ENCODE data around the gene CNTN4.
"Not testable (repeated sequence)": the region's sequence is repeated elsewhere in the genome, so short reads cannot be mapped to it uniquely, and the experiment has no call there.

Gene CNTN4

DNA sequence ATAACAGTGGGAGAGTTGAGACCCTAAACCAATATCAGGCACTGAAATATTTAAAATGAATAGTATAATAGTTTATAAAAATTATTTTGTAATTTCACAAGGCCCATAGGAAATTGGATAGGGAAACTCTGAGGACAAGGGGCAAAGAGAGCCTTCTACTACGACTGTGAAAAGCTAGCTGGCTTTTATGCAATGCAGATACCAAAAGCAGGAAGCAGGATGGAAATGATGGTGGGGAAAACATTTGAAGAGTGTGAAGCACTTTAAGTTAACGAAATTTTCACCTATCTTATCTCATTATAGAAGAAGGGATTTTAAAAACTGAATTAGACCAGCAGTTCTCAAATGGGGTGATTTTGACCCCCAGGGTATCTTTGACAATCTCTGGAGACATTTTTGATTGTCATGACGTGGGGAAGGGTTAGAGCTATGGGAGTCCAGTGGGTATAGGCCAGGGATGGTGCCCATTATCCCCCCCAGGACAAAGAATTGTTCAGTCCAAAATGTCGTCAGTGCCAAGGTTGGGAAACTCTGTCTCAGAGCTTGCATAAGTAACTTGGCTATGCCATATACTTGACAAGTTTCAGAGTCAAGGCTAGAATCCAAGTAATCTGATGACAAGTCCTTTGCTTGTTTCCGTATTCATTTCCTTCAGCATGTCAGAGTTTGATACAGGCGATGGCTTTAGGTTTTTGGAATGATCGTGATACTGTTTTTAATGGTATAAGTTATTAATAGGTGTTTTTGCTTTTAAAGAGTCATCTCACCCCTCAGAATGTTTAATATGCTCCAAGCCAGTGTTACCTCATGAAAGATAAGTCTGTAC, 885.6 kb downstream of the CNTN4 start:
- H3K36me3 ChIP-seq = no peaks in the 10 kb centered on the region
- TF ChIP-seq, protein P1, sequence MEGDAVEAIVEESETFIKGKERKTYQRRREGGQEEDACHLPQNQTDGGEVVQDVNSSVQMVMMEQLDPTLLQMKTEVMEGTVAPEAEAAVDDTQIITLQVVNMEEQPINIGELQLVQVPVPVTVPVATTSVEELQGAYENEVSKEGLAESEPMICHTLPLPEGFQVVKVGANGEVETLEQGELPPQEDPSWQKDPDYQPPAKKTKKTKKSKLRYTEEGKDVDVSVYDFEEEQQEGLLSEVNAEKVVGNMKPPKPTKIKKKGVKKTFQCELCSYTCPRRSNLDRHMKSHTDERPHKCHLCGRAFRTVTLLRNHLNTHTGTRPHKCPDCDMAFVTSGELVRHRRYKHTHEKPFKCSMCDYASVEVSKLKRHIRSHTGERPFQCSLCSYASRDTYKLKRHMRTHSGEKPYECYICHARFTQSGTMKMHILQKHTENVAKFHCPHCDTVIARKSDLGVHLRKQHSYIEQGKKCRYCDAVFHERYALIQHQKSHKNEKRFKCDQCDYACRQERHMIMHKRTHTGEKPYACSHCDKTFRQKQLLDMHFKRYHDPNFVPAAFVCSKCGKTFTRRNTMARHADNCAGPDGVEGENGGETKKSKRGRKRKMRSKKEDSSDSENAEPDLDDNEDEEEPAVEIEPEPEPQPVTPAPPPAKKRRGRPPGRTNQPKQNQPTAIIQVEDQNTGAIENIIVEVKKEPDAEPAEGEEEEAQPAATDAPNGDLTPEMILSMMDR (IDR thresholded peaks at IDR 0.05; ENCODE audit: low read depth, low read length) = no peak

DNA sequence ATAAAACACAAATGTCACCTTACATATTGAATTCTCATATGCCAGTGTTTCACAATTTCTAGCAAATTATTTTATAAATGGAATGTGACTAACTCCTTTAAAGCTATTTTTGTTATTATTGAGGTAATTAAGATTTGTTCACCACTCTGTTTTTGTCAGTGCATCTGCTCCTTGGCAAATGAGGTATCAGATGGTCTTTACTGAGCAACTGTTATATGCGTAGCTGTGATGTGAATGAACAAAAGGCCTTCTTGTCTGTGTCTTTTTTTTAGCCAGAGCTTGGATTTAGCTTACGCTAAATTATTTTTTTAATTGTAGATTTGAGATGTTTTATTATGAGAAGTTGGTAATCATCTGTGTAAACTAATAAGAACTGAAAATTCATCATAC, 886.2 kb downstream of the CNTN4 start:
- DNase-seq = no peak
- TF ChIP-seq, protein P1 (IDR thresholded peaks at IDR 0.05; ENCODE audit: low read depth, low read length) = no peak

More for the DNA sequence above, 885.6 kb downstream of the CNTN4 start:
- Histone ChIP-seq H3K9me3 (ENCODE audit: severe bottlenecking) (no peaks in the 10 kb centered on the region), H3K4me3 (ENCODE audit: low read depth, low read length) (no peak overlapping the region), H3K27ac (no peak overlapping the region), H3K27me3 (ENCODE audit: insufficient read depth, low read depth, severe bottlenecking) (no peaks in the 10 kb centered on the region)
- no peak for DNase-seq

DNA sequence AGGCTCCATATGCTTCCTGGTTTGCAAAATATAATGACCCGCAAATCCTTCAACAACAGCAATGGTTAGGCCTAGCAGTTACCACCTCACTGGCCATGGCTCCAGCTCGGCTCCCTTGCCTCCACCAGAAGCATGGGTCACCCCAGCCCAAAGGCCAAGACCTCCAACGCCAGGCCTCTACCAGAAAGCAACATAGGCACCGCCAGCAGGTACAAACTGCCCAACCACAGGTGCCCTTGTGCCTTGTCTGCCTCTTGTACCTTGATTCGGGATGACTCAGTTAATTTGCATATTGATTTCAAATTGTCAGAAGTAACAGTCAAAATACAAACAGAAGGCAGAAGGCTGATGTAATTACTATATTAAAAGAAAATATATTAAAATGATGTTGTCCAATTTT, 886.8 kb downstream of the CNTN4 start:
- Histone ChIP-seq H3K4me3 (ENCODE audit: low read depth, low read length) (no peak overlapping the region), H3K36me3 (no peaks in the 10 kb centered on the region), H3K27ac (no peak overlapping the region), H3K27me3 (ENCODE audit: insufficient read depth, low read depth, severe bottlenecking) (no peaks in the 10 kb centered on the region), H3K9me3 (ENCODE audit: severe bottlenecking) (no peaks in the 10 kb centered on the region)
- TF ChIP-seq, protein P1 (IDR thresholded peaks at IDR 0.05; ENCODE audit: low read depth, low read length) = no peak
- no peak for DNase-seq

More for the DNA sequence above, 886.2 kb downstream of the CNTN4 start:
- H3K4me3 ChIP-seq (ENCODE audit: low read depth, low read length) = no peak overlapping the region
- no peak overlapping the region for H3K27ac ChIP-seq
- no peaks in the 10 kb centered on the region for H3K9me3 ChIP-seq (ENCODE audit: severe bottlenecking)
- no peaks in the 10 kb centered on the region for H3K36me3 ChIP-seq
- no peaks in the 10 kb centered on the region for H3K27me3 ChIP-seq (ENCODE audit: insufficient read depth, low read depth, severe bottlenecking)

DNA sequence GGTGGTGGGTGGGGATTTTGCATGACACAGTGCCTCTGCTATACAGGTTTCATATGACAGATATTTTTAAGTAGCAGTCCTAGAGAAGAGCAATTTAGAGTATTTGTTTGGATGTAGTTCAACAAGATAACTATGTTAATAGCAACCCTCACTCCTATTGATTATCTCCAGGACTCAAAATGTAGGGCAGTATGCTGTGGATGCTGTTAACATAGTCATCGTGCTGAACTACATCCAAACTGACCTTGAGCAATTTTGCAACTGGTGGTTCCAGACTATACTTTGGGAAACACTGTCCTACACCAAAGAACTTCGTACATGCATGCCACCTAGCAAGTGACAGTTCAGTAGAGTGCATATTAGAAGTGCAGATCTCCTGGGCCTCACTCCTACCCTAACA, 893.9 kb downstream of the CNTN4 start:
- no peak overlapping the region for H3K4me3 ChIP-seq (ENCODE audit: low read depth, low read length)
- H3K27ac ChIP-seq = no peak overlapping the region
- no peak for DNase-seq
- TF ChIP-seq, protein P1 (IDR thresholded peaks at IDR 0.05; ENCODE audit: low read depth, low read length) = no peak
- H3K36me3 ChIP-seq = no peaks in the 10 kb centered on the region
- no peaks in the 10 kb centered on the region for H3K27me3 ChIP-seq (ENCODE audit: insufficient read depth, low read depth, severe bottlenecking)
- H3K9me3 ChIP-seq (ENCODE audit: severe bottlenecking) = no peaks in the 10 kb centered on the region

DNA sequence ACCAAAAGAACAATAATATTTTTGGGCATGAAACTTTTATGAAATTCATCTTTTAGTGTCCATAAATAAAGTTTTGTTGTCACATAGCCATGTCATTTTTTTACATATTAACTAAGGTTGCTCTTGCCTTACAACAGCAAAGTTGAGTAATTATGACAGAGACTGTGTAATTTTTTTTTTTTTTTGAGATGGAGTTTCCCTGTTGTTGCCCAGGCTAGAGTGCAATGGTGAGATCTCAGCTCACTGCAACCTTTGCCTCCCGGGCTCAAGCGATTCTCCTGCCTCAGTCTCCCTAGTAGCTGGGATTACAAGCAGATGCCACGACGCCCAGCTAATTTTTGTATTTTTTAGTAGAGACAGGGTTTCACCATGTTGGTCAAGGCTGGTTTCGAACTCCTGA, 894.5 kb downstream of the CNTN4 start:
- H3K27ac ChIP-seq; H3K36me3 ChIP-seq; H3K4me3 ChIP-seq (ENCODE audit: low read depth, low read length); DNase-seq; H3K27me3 ChIP-seq (ENCODE audit: insufficient read depth, low read depth, severe bottlenecking); H3K9me3 ChIP-seq (ENCODE audit: severe bottlenecking): not testable (repeated sequence)

DNA sequence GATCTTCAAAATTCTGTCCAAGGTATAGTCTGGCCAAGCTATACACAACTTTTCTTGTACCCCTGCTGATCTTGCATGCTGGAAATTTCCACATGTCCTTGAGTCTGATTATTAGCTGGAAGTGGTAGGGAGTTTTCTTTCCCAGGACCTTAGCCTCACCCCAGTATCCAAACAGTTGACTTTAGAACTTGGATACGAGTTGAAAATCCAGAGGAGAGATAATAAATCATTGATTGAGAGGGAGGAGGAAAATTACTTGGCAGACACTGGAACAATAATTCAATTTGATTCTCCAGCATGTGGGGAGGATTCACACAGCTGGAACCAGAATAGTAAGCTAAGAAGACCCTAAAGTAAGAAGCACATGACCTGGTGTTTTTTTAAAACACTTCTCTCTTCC, 895.1 kb downstream of the CNTN4 start:
- no peak for DNase-seq
- TF ChIP-seq, protein P1 (IDR thresholded peaks at IDR 0.05; ENCODE audit: low read depth, low read length) = no peak
- no peak overlapping the region for H3K4me3 ChIP-seq (ENCODE audit: low read depth, low read length)
- no peaks in the 10 kb centered on the region for H3K36me3 ChIP-seq
- H3K27ac ChIP-seq = no peak overlapping the region
- no peaks in the 10 kb centered on the region for H3K9me3 ChIP-seq (ENCODE audit: severe bottlenecking)
- H3K27me3 ChIP-seq (ENCODE audit: insufficient read depth, low read depth, severe bottlenecking) = no peaks in the 10 kb centered on the region
